Activated CD4-positive, alpha-beta T cell treated with anti-CD3 and anti-CD28 coated beads for 36 hours (primary cell): ENCODE data around the gene USP46. TPM values are rescaled to one million over a fixed set of nuclear protein-coding genes. Genes with fewer than 3 reads are reported as not detected.

Experiments
- ATAC-seq: fragments of 200-7000 bp; cut with Tn5 transposase; one replicate; pipeline ENCODE4 v1.10.0; 2021; ENCODE audit warnings: mild to moderate bottlenecking, moderate library complexity
- CTCF ChIA-PET: fragments of 350-600 bp; sonication (Branson Sonifier 250); formaldehyde crosslinking; loops from one replicate; lab custom pipeline; 2021; ENCODE audit warnings: antibody characterized with exemption; lab: Charles Lee
- POLR2A ChIA-PET: fragments of 350-600 bp; sonication (Branson Sonifier 250); formaldehyde crosslinking; loops from one replicate; lab custom pipeline; 2021; ENCODE audit warnings: antibody characterized with exemption, inconsistent platforms; lab: Charles Lee
- DNase-seq: peaks from one replicate; pipeline ENCODE4 v3.0.0-alpha.2; 2020
- H3K27ac Mint-ChIP-seq: one replicate; pipeline ENCODE4 v1.8.0; 2021; ENCODE audit warnings: mixed read lengths
- H3K27me3 Mint-ChIP-seq: one replicate; pipeline ENCODE4 v1.8.0; 2021; ENCODE audit warnings: mixed read lengths
- H3K36me3 Mint-ChIP-seq: one replicate; pipeline ENCODE4 v1.8.0; 2021; ENCODE audit warnings: low read depth, mixed read lengths
- H3K4me1 Mint-ChIP-seq: one replicate; pipeline ENCODE4 v1.8.0; 2021; ENCODE audit warnings: mixed read lengths
- H3K4me3 Mint-ChIP-seq: one replicate; pipeline ENCODE4 v1.8.0; 2021; ENCODE audit warnings: mild to moderate bottlenecking, moderate library complexity, mixed read lengths
- H3K9me3 Mint-ChIP-seq: one replicate; pipeline ENCODE4 v1.8.0; 2021; ENCODE audit warnings: low read depth, mixed read lengths
- intact Hi-C, 2 experiments: fragments of 100-400 bp; cut with DNase I in 1 of 2; cut with micrococcal nuclease in 1 of 2; formaldehyde crosslinking; loops; one replicate each; pipeline versions ENCODE4 v1.14.2 to v1.15.1; 2022 to 2024; cut with DNase I, micrococcal nuclease
- total RNA-seq, 2 experiments: library from RNA; stranded (reverse); gene quantifications; one replicate each; pipeline ENCODE4 v1.2.3, GENCODE V29; 2021

The USP46 gene
- total RNA-seq, 2 experiments from 2014 or later = 4.3 to 5.4 TPM

GRCh38 chr4:52618795-52619590 lies 40.1 kb downstream of the USP46 start:
- intact Hi-C loops = no loop called here
- CTCF ChIA-PET = interaction anchor here (1.1 kb wide), 1 partner anchor 91 kb away, joined by 3 read pairs; no protein-coding TSS in a partner anchor
- DNase-seq (no peak), ATAC-seq (no peak)
- peaks cover 6% of the 10 kb centered on the region for H3K4me1 Mint-ChIP-seq
- peaks cover 3% of the 10 kb centered on the region for H3K36me3 Mint-ChIP-seq
- no peak overlapping the region for H3K4me3 Mint-ChIP-seq
- H3K27me3 Mint-ChIP-seq = no peaks in the 10 kb centered on the region
- H3K9me3 Mint-ChIP-seq = no peaks in the 10 kb centered on the region
- POLR2A ChIA-PET = no interaction called here
- no peak overlapping the region for H3K27ac Mint-ChIP-seq

GRCh38 chr4:52617336-52618020 lies 41.6 kb downstream of the USP46 start:
- DNase-seq (no peak), ATAC-seq (no peak)
- POLR2A ChIA-PET = no interaction called here
- H3K36me3 Mint-ChIP-seq = peaks cover 7% of the 10 kb centered on the region
- no peak overlapping the region for H3K27ac Mint-ChIP-seq
- CTCF ChIA-PET = interaction anchor here (0.6 kb wide), 1 partner anchor 671 kb away, joined by 4 read pairs; no protein-coding TSS in a partner anchor
- no peak overlapping the region for H3K4me3 Mint-ChIP-seq
- H3K27me3 Mint-ChIP-seq = no peaks in the 10 kb centered on the region
- no peaks in the 10 kb centered on the region for H3K9me3 Mint-ChIP-seq
- H3K4me1 Mint-ChIP-seq = peaks cover 6% of the 10 kb centered on the region
- intact Hi-C loops = no loop called here

- CTCF ChIA-PET = no interaction called here
- Mint-ChIP-seq H3K4me3 (no peak overlapping the region), H3K27me3 (no peaks in the 10 kb centered on the region), H3K27ac (no peak overlapping the region), H3K4me1 (peaks cover 6% of the 10 kb centered on the region), H3K36me3 (peaks cover 20% of the 10 kb centered on the region), H3K9me3 (no peaks in the 10 kb centered on the region)
- ATAC-seq (no peak), DNase-seq (no peak)
- POLR2A ChIA-PET = no interaction called here
- intact Hi-C loops = no loop called here
Observed at GRCh38 chr4:52614241-52614640, 44.9 kb downstream of the USP46 start.

- peaks cover 2% of the 10 kb centered on the region for H3K4me1 Mint-ChIP-seq
- H3K27ac Mint-ChIP-seq = no peak overlapping the region
Observed at GRCh38 chr4:52612341-52612740, 46.8 kb downstream of the USP46 start.

GRCh38 chr4:52611030-52611555 lies 48.0 kb downstream of the USP46 start:
- ATAC-seq (no peak), DNase-seq (no peak)
- H3K36me3 Mint-ChIP-seq = peaks cover 31% of the 10 kb centered on the region
- H3K9me3 Mint-ChIP-seq = no peaks in the 10 kb centered on the region
- no peaks in the 10 kb centered on the region for H3K27me3 Mint-ChIP-seq
- intact Hi-C loops = no loop called here
- ChIA-PET POLR2A (no interaction called here), CTCF (no interaction called here)
- H3K4me3 Mint-ChIP-seq = no peak overlapping the region
- H3K27ac Mint-ChIP-seq = no peak overlapping the region
- H3K4me1 Mint-ChIP-seq = no peaks in the 10 kb centered on the region

More at GRCh38 chr4:52612341-52612740, 46.8 kb downstream of the USP46 start:
- no peak for DNase-seq
- H3K4me3 Mint-ChIP-seq = no peak overlapping the region
- H3K36me3 Mint-ChIP-seq = peaks cover 24% of the 10 kb centered on the region
- ChIA-PET POLR2A (no interaction called here), CTCF (no interaction called here)
- ATAC-seq = no peak
- H3K27me3 Mint-ChIP-seq = no peaks in the 10 kb centered on the region
- H3K9me3 Mint-ChIP-seq = no peaks in the 10 kb centered on the region
- intact Hi-C loops = no loop called here

- Mint-ChIP-seq H3K9me3 (no peaks in the 10 kb centered on the region), H3K4me1 (no peaks in the 10 kb centered on the region), H3K27ac (no peak overlapping the region), H3K36me3 (peaks cover 20% of the 10 kb centered on the region), H3K4me3 (no peak overlapping the region), H3K27me3 (no peaks in the 10 kb centered on the region)
- no peak for ATAC-seq
- CTCF ChIA-PET = interaction anchor here (0.9 kb wide), 1 partner anchor 21 kb away, joined by 3 read pairs; no protein-coding TSS in a partner anchor
- intact Hi-C loops = no loop called here
- DNase-seq = no peak
- POLR2A ChIA-PET = no interaction called here
Observed at GRCh38 chr4:52606726-52607125, 52.4 kb downstream of the USP46 start.

GRCh38 chr4:52606040-52606439 lies 53.1 kb downstream of the USP46 start:
- peaks cover 20% of the 10 kb centered on the region for H3K36me3 Mint-ChIP-seq
- intact Hi-C loops = no loop called here
- ATAC-seq (no peak), DNase-seq (no peak)
- no peaks in the 10 kb centered on the region for H3K9me3 Mint-ChIP-seq
- no peak overlapping the region for H3K27ac Mint-ChIP-seq
- H3K27me3 Mint-ChIP-seq = no peaks in the 10 kb centered on the region
- ChIA-PET CTCF (no interaction called here), POLR2A (no interaction called here)
- H3K4me3 Mint-ChIP-seq = no peak overlapping the region
- no peaks in the 10 kb centered on the region for H3K4me1 Mint-ChIP-seq

- Mint-ChIP-seq H3K27me3 (no peaks in the 10 kb centered on the region), H3K36me3 (peaks cover 10% of the 10 kb centered on the region), H3K27ac (no peak overlapping the region), H3K4me3 (no peak overlapping the region), H3K4me1 (no peaks in the 10 kb centered on the region), H3K9me3 (no peaks in the 10 kb centered on the region)
- no peak for DNase-seq
- CTCF ChIA-PET = no interaction called here
- ATAC-seq = no peak
- intact Hi-C loops = no loop called here
- POLR2A ChIA-PET = no interaction called here
Observed at GRCh38 chr4:52604215-52604614, 54.9 kb downstream of the USP46 start.

- ChIA-PET CTCF (no interaction called here), POLR2A (no interaction called here)
- peaks cover 7% of the 10 kb centered on the region for H3K36me3 Mint-ChIP-seq
- H3K9me3 Mint-ChIP-seq = no peaks in the 10 kb centered on the region
- ATAC-seq = no peak
- intact Hi-C loops = no loop called here
- DNase-seq = no peak
- no peaks in the 10 kb centered on the region for H3K4me1 Mint-ChIP-seq
- H3K27ac Mint-ChIP-seq = no peak overlapping the region
- H3K4me3 Mint-ChIP-seq = no peak overlapping the region
- no peaks in the 10 kb centered on the region for H3K27me3 Mint-ChIP-seq
Observed at GRCh38 chr4:52600275-52600674, 58.8 kb downstream of the USP46 start.

GRCh38 chr4:52595001-52595400 lies 64.1 kb downstream of the USP46 start:
- Mint-ChIP-seq H3K27me3 (no peaks in the 10 kb centered on the region), H3K27ac (no peak overlapping the region), H3K36me3 (peaks cover 7% of the 10 kb centered on the region), H3K4me3 (no peak overlapping the region), H3K9me3 (no peaks in the 10 kb centered on the region), H3K4me1 (no peaks in the 10 kb centered on the region)
- ATAC-seq = no peak
- ChIA-PET CTCF (interaction anchor here (0.6 kb wide), 1 partner anchor 49 kb away, joined by 5 read pairs; no protein-coding TSS in a partner anchor), POLR2A (no interaction called here)
- DNase-seq = no peak
- intact Hi-C loops = no loop called here

GRCh38 chr4:52592287-52592686 lies 66.8 kb downstream of the USP46 start:
- no peaks in the 10 kb centered on the region for H3K9me3 Mint-ChIP-seq
- peaks cover 15% of the 10 kb centered on the region for H3K4me1 Mint-ChIP-seq
- CTCF ChIA-PET = interaction anchor here (1.0 to 1.4 kb wide), 2 partner anchors 47 to 412 kb away, joined by 3 to 4 read pairs; no protein-coding TSS in a partner anchor
- no peak overlapping the region for H3K27ac Mint-ChIP-seq
- DNase-seq = no peak
- no peak for ATAC-seq
- peaks cover 4% of the 10 kb centered on the region for H3K36me3 Mint-ChIP-seq
- POLR2A ChIA-PET = no interaction called here
- intact Hi-C loops = no loop called here
- H3K4me3 Mint-ChIP-seq = no peak overlapping the region
- H3K27me3 Mint-ChIP-seq = no peaks in the 10 kb centered on the region
